SK-N-MC (cell line): Measurements from ENCODE around the gene PCCA.

Source experiments
- DNase-seq: peaks from one replicate; pipeline ENCODE4 v3.0.0-alpha.2; 2011; ENCODE audit warnings: low read depth, low spot score
- H3K27ac ChIP-seq: fragments of 200-600 bp; sonication (generic); 2 replicates; pipeline ENCODE4 v1.5.1; 2016; ENCODE audit warnings: mixed run types
- H3K36me3 ChIP-seq: fragments of 200-600 bp; sonication (generic); 2 replicates; pipeline ENCODE4 v1.6.1; 2017; ENCODE audit warnings: antibody characterized with exemption, low read length, mixed read lengths; ENCODE audit not compliant: insufficient read depth
- H3K4me3 ChIP-seq: fragments of 200-600 bp; sonication (generic); 2 replicates; pipeline ENCODE4 v1.5.1; 2016
- H3K9ac ChIP-seq: fragments of 200-600 bp; sonication (generic); 2 replicates; pipeline ENCODE4 v1.8.0; 2017; ENCODE audit warnings: mixed run types, mixed read lengths; ENCODE audit not compliant: insufficient read length
- H3K9me3 ChIP-seq: fragments of 200-600 bp; sonication (generic); 2 replicates; pipeline ENCODE4 v1.6.1; 2017; ENCODE audit warnings: low read depth, mild to moderate bottlenecking, antibody characterized with exemption, low read length, moderate library complexity, mixed read lengths
- EZH2 ChIP-seq: fragments of 200-600 bp; sonication (generic); IDR thresholded peaks from one replicate; pipeline ENCODE4 v1.6.1; 2017; ENCODE audit warnings: antibody characterized with exemption
- FOXP2 ChIP-seq: optimal IDR thresholded peaks from 2 replicates; pipeline ENCODE3; 2011; ENCODE audit warnings: mild to moderate bottlenecking, moderate library complexity; ENCODE audit not compliant: insufficient read depth; ENCODE audit errors: extremely low read length, control extremely low read depth
- POLR2AphosphoS5 ChIP-seq: IDR thresholded peaks from 2 replicates; pipeline ENCODE4 v1.6.1; 2012; ENCODE audit warnings: mild to moderate bottlenecking, low read depth, low read length, borderline replicate concordance

PCCA gene

GRCh38 chr13:100515410-100515800, 426.5 kb downstream of the PCCA start:
- DNase-seq = no peak
- Histone ChIP-seq H3K4me3 (no peak overlapping the region), H3K36me3 (no peaks in the 10 kb centered on the region; the same call in 1 of the 2 replicates), H3K9ac (peak overlapping the region; percentile 48), H3K9me3 (no peaks in the 10 kb centered on the region), H3K27ac (peak overlapping the region; percentile 96)
- no peak for TF ChIP-seq POLR2AphosphoS5
- TF ChIP-seq FOXP2 = no peak
- TF ChIP-seq EZH2 = no peak

GRCh38 chr13:100517135-100517534, 428.2 kb downstream of the PCCA start:
- Histone ChIP-seq H3K4me3 (no peak overlapping the region), H3K36me3 (no peaks in the 10 kb centered on the region; the same call in 1 of the 2 replicates), H3K9me3 (no peaks in the 10 kb centered on the region), H3K9ac (no peak overlapping the region), H3K27ac (peak overlapping the region; percentile 96)
- no peak for TF ChIP-seq EZH2
- no peak for TF ChIP-seq POLR2AphosphoS5
- no peak for TF ChIP-seq FOXP2
- DNase-seq = no peak

- H3K4me3 ChIP-seq = no peak overlapping the region
- TF ChIP-seq POLR2AphosphoS5 (no peak), FOXP2 (no peak), EZH2 (no peak)
- peak overlapping the region; percentile 50 for H3K9ac ChIP-seq
- H3K9me3 ChIP-seq = no peaks in the 10 kb centered on the region
- H3K36me3 ChIP-seq = no peaks in the 10 kb centered on the region; the same call in 1 of the 2 replicates
- peak overlapping the region; percentile 96 for H3K27ac ChIP-seq
- no peak for DNase-seq
Observed at GRCh38 chr13:100517728-100518127, 428.8 kb downstream of the PCCA start.

DNA sequence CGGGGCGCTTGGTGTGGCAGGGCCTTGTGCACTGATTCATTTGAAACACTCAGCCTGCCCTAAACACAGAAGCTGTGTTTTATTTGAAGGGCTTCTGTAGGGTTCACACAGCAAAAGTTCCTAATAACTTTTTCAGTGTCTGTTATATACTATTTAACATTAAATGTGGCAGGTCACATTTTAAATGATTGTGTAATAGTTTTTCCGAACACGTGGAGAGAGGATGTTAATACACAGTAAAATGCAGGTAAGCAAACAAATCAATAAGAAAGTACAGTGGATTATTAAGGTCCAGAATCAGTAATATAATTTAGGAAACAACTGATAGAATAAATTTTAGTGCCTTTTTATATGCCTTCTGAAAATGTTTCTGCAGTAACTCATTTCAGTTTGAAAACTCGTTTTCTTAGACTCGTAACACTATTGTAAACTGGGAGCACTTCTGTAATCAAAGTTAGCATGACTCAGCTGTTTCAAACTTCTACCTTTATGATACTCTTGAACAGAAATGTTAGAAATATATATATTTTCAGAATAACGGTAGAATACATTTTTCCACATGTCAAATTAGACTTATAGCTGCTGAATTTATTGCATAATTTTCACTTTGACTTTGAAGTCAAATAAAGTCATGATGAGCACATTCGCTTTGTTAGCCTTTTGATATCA, 429.6 kb downstream of the PCCA start:
- DNase-seq = no peak
- Histone ChIP-seq H3K27ac (peak overlapping the region; percentile 96), H3K36me3 (no peaks in the 10 kb centered on the region; the same call in 1 of the 2 replicates), H3K9me3 (no peaks in the 10 kb centered on the region), H3K9ac (peak overlapping the region; percentile 50), H3K4me3 (no peak overlapping the region)
- no peak for TF ChIP-seq POLR2AphosphoS5
- no peak for TF ChIP-seq EZH2
- no peak for TF ChIP-seq FOXP2

DNA sequence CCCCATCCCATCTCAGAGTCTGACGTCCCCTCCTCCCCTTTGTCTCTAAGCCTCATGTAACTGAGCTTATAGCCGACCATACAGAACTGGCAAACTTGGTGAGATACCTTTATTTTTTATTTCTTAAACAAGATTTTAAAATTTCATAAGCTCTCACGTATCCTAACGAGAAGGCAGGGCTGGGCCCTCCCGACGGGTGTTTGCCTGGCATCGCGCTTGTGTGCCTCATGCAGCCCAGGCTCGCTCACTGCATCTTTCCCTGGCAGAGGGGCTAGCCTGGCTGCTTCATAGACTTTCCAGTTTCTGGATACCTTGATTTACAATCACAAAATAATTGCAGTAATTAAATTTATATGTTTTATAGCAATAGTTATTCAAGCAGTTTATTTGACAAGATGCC, 430.7 kb downstream of the PCCA start:
- Histone ChIP-seq H3K36me3 (no peaks in the 10 kb centered on the region; the same call in 1 of the 2 replicates), H3K4me3 (no peak overlapping the region), H3K9me3 (no peaks in the 10 kb centered on the region), H3K27ac (peak overlapping the region; percentile 96), H3K9ac (no peak overlapping the region)
- no peak for DNase-seq
- TF ChIP-seq POLR2AphosphoS5 (no peak), EZH2 (no peak), FOXP2 (no peak)

DNA sequence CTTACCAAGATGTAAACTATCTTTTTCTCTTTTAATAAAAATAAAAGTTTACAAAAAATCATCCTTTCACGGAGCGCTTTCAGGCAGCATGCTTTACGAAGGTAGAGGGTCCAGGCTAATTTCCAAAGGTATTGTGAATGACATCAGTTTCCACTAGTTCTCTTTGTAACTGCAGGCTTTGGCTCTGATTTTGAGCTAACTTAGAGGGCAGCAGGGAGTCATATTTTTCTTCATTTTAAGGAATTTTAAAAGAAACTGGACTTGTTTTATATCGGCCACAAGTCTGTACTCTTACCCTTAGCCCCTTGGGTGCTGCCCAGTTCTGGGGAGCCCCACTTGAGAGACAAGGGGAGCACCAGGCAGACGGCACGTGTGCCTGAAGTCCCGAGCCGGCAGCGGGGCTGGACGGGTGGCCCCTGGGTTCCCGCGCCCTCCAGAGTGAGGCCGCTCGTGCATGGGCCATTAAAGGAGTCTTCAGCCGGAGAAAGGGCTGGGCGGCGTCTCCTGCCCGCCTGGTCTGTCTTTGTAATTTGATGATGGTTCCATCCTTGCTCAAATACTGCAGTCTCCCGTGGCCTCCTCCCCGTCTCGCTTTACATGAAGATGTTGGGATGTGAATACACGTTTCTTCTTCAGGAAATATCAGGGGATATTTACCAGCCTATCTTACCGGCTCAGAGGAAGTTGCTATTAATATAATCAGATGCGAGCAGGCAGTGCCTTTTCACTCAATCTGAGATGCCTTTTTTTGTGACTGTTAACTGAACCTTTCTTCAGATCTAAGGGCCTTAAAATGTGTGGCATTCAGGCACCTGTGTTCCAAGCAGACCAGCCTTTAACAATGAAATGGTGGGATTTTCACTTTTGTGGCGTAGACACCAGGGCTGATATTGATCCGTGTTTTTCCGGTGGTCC, 432.3 kb downstream of the PCCA start:
- peak overlapping the region; percentile 94 for H3K27ac ChIP-seq
- peak overlapping the region; percentile 70 for H3K4me3 ChIP-seq
- no peaks in the 10 kb centered on the region for H3K9me3 ChIP-seq
- peak overlapping the region; percentile 56 for H3K9ac ChIP-seq
- DNase-seq = no peak
- H3K36me3 ChIP-seq = no peaks in the 10 kb centered on the region; the same call in 1 of the 2 replicates
- no peak for TF ChIP-seq FOXP2
- TF ChIP-seq EZH2 = no peak
- no peak for TF ChIP-seq POLR2AphosphoS5

DNA sequence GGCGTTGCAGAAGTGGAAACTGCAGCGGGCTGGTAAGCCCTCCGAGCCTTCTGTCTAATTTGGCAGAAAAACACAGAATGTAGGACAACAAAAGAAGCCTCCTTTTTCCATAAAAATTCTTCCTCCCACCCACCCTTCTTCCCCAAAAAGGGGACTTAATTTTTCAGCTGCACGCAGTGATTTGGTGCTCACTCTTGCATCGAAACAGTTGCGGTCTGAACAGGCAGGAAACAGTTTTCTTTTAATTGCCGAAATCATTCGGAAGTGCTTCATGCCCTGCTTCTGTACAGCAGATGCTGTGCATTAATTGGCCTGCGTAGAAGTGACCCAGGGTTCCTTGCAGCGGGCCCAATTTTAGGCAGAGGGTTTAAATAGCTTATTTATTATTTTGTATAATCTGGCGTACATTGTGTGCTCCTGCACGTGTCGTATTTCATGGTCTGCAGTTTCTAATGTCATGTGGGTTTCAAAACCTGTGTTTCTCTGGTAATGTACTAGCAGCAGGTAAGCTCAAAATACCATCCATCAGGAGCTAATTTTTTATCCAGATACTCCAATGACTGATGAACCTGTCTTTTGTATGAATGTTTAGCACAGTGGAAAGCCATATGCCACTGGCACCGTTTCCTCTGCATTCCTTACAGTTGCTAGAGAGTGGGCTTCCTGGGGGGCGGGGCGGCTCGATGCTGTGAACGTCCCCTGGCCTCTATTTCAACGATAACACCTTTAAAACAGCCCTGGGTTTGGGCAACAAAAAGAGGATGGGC, 433.1 kb downstream of the PCCA start:
- H3K36me3 ChIP-seq = no peaks in the 10 kb centered on the region; the same call in 1 of the 2 replicates
- peak overlapping the region; percentile 70 for H3K4me3 ChIP-seq
- H3K9ac ChIP-seq = peak overlapping the region; percentile 56
- no peak for TF ChIP-seq EZH2
- TF ChIP-seq POLR2AphosphoS5 = peak; percentile 60
- TF ChIP-seq FOXP2 = no peak
- H3K9me3 ChIP-seq = no peaks in the 10 kb centered on the region
- peak overlapping the region; percentile 94 for H3K27ac ChIP-seq
- DNase-seq = no peak
